Measurements from ENCODE around the gene TARBP1.

GRCh38 chr1:234476172-234476571 lies 2.8 kb downstream of the TARBP1 start:
- no peak for TF ChIP-seq CTCF (IDR thresholded peaks at IDR 0.05)
- no peak for TF ChIP-seq MAZ (IDR thresholded peaks at IDR 0.05; ENCODE audit: borderline replicate concordance, low read depth, low read length)
- no peak for TF ChIP-seq MAFK (IDR thresholded peaks at IDR 0.05; ENCODE audit: partially characterized antibody)
- TF ChIP-seq EP300 (IDR thresholded peaks at IDR 0.05) = no peak
- no peak for TF ChIP-seq POLR2A (IDR thresholded peaks at IDR 0.05; ENCODE audit: low read length)
- TF ChIP-seq ELK1 (IDR thresholded peaks at IDR 0.05; ENCODE audit: low read depth, low read length) = no peak
- TF ChIP-seq RNF2 (IDR thresholded peaks at IDR 0.05; ENCODE audit: borderline replicate concordance, low read depth) = no peak
- no peak for TF ChIP-seq PBX3 (IDR thresholded peaks at IDR 0.05)
- TF ChIP-seq CEBPB (IDR thresholded peaks at IDR 0.05) = no peak
- no peak for TF ChIP-seq MYC (IDR thresholded peaks at IDR 0.05; ENCODE audit: borderline replicate concordance, low read length)
- TF ChIP-seq HES2 (IDR thresholded peaks at IDR 0.05) = no peak
- TF ChIP-seq JUN (IDR thresholded peaks at IDR 0.05) = no peak
